ENCODE data around the gene ERICH2. TPM values are rescaled to one million over a fixed set of nuclear protein-coding genes. Genes with fewer than 3 reads are reported as not detected.

The ERICH2 gene
- total RNA-seq, 2 donors from 2014 or later: 9.6 to 18.3 TPM

DNA sequence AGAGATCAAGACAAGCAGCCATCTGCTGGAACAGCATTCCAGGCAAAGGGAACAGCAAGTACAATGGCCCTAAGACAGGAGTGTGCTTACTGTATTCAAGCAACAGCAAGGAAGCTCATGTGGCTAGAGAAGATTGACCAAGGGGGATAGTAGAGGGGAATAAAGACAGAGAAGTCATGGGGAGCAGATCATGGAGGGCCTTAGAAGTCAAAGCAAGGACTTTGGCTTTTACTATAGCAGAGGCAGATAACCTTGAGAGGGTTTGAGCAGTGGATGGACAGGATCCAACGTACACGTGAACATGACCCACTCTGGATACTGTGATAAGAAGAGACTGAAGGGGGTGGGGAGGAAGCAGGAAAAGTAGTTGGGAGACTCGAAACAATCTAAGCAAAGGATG is 28.2 kb upstream of the ERICH2 start:
- no peaks in the 10 kb centered on the region for H3K36me3 ChIP-seq (ENCODE audit: control insufficient read depth, insufficient read depth, low read length)
- no peak overlapping the region for H3K9ac ChIP-seq (ENCODE audit: extremely low read depth, low read length, poor library complexity, severe bottlenecking)
- no peak overlapping the region for H3K27ac Mint-ChIP-seq
- DNase-seq: no peak
- H3K9me3 ChIP-seq (ENCODE audit: control insufficient read depth, low read length): peaks cover 8% of the 10 kb centered on the region
- 96% methylated on average over 3 of the region's 3 CpGs for WGBS, 2 experiments (ENCODE audit: insufficient coverage in 1 of 2, insufficient read length in 1 of 2)
- H3K4me3 ChIP-seq (ENCODE audit: low read length): no peak overlapping the region
- H3K4me1 Mint-ChIP-seq: peaks cover 11% of the 10 kb centered on the region
- no peak overlapping the region for H3K4me3 Mint-ChIP-seq
- TF ChIP-seq, protein P1, sequence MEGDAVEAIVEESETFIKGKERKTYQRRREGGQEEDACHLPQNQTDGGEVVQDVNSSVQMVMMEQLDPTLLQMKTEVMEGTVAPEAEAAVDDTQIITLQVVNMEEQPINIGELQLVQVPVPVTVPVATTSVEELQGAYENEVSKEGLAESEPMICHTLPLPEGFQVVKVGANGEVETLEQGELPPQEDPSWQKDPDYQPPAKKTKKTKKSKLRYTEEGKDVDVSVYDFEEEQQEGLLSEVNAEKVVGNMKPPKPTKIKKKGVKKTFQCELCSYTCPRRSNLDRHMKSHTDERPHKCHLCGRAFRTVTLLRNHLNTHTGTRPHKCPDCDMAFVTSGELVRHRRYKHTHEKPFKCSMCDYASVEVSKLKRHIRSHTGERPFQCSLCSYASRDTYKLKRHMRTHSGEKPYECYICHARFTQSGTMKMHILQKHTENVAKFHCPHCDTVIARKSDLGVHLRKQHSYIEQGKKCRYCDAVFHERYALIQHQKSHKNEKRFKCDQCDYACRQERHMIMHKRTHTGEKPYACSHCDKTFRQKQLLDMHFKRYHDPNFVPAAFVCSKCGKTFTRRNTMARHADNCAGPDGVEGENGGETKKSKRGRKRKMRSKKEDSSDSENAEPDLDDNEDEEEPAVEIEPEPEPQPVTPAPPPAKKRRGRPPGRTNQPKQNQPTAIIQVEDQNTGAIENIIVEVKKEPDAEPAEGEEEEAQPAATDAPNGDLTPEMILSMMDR (conservative IDR thresholded peaks at IDR 0.05): no peak
- H3K27me3 Mint-ChIP-seq (ENCODE audit: insufficient read depth): no peaks in the 10 kb centered on the region
- H3K36me3 Mint-ChIP-seq (ENCODE audit: low read depth): peaks cover 17% of the 10 kb centered on the region
- no peaks in the 10 kb centered on the region for H3K4me1 ChIP-seq (ENCODE audit: control insufficient read depth, insufficient read depth, low read length)
- H3K9me3 Mint-ChIP-seq: peaks cover 9% of the 10 kb centered on the region
- H3K27ac ChIP-seq (ENCODE audit: low read depth, low read length): no peak overlapping the region
- no peaks in the 10 kb centered on the region for H3K27me3 ChIP-seq (ENCODE audit: control insufficient read depth, insufficient read depth, low read length, poor library complexity, severe bottlenecking)

DNA sequence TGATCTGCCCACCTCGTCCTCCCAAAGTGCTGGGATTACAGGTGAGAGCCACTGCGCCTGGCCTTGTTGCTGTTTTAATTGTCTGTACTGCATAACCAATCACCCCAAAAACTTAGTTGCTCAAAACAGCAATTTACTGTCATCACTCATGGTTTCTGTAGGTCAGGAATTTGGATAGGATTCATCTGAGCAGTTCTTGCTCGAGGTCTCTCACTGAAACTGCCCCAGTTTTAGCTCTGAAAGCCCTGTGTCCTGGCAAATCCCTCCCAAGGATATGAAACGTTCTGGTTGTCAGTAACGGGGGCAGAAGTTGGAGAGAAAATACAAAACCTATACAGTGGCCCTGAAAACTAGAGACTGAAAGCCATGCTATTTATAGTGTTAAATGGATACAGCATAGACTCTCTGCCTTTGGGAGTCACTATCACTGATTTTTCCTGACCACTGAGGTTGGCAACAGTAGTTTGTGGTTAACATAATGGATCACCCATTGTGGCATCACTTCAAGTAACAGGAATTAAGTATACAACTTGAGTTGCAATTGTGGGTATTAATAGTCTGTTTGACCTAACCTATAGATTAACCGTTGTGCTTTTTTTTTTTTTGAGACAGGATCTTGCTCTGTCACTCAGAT is 27.2 kb upstream of the ERICH2 start:
- no peaks in the 10 kb centered on the region for H3K36me3 ChIP-seq (ENCODE audit: control insufficient read depth, insufficient read depth, low read length)
- H3K9ac ChIP-seq (ENCODE audit: extremely low read depth, low read length, poor library complexity, severe bottlenecking): no peak overlapping the region
- H3K27ac ChIP-seq (ENCODE audit: low read depth, low read length): no peak overlapping the region
- H3K36me3 Mint-ChIP-seq (ENCODE audit: low read depth): peaks cover 8% of the 10 kb centered on the region
- H3K27me3 ChIP-seq (ENCODE audit: control insufficient read depth, insufficient read depth, low read length, poor library complexity, severe bottlenecking): no peaks in the 10 kb centered on the region
- no peaks in the 10 kb centered on the region for H3K27me3 Mint-ChIP-seq (ENCODE audit: insufficient read depth)
- DNase-seq: no peak
- no peak overlapping the region for H3K4me3 ChIP-seq (ENCODE audit: low read length)
- no peaks in the 10 kb centered on the region for H3K9me3 Mint-ChIP-seq
- H3K27ac Mint-ChIP-seq: no peak overlapping the region
- H3K4me1 ChIP-seq (ENCODE audit: control insufficient read depth, insufficient read depth, low read length): no peaks in the 10 kb centered on the region
- peaks cover 17% of the 10 kb centered on the region for H3K4me1 Mint-ChIP-seq
- TF ChIP-seq, protein P1 (conservative IDR thresholded peaks at IDR 0.05): no peak
- 93 to 98% methylated on average over 4 to 6 of the region's 6 CpGs for WGBS, 2 experiments (ENCODE audit: insufficient coverage in 1 of 2, insufficient read length in 1 of 2)
- no peak overlapping the region for H3K4me3 Mint-ChIP-seq
- no peaks in the 10 kb centered on the region for H3K9me3 ChIP-seq (ENCODE audit: control insufficient read depth, low read length)

DNA sequence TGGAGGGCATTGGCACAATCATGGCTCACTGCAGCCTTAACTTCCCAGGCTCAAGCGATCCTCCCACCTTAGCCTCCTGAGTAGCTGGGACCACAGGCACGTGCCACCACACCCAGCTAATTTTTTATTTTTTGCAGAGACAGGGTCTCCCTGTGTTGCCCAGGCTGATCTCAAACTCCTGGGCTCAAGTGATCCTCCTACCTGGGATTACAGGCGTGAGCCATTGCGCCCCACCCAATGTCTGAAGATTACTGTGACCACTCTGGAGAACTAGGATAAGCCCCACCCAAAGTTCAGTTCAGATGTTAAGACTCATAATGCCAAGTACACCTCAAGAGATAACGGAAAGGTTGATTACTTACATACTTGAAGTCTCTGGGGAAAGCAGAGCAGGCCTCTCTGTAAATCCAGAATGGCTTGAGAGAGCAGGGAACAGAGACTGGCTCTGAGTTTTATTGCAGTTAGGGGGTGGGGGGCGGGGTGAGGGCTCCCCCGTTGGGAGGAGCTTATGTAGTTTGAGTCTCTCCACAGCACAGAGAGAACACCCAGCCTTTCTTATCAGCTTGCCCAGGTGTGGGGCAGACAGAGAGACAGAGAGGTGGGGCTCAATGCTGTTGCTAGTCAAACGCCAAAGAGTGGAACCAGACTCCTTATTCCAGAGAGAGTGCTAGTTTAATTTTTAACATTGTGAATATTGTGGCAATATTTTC is 26.5 kb upstream of the ERICH2 start:
- H3K9ac ChIP-seq (ENCODE audit: extremely low read depth, low read length, poor library complexity, severe bottlenecking): no peak overlapping the region
- TF ChIP-seq, protein P1 (conservative IDR thresholded peaks at IDR 0.05): no peak
- H3K9me3 ChIP-seq (ENCODE audit: control insufficient read depth, low read length): no peaks in the 10 kb centered on the region
- H3K27ac ChIP-seq (ENCODE audit: low read depth, low read length): no peak overlapping the region
- WGBS, 2 experiments (ENCODE audit: insufficient coverage in 1 of 2, insufficient read length in 1 of 2): 86 to 92% methylated on average over 6 to 8 of the region's 8 CpGs
- H3K4me3 ChIP-seq (ENCODE audit: low read length): no peak overlapping the region
- H3K36me3 ChIP-seq (ENCODE audit: control insufficient read depth, insufficient read depth, low read length): no peaks in the 10 kb centered on the region
- Mint-ChIP-seq H3K9me3 (no peaks in the 10 kb centered on the region), H3K27me3 (ENCODE audit: insufficient read depth) (no peaks in the 10 kb centered on the region), H3K4me3 (no peak overlapping the region), H3K27ac (no peak overlapping the region), H3K4me1 (peaks cover 17% of the 10 kb centered on the region), H3K36me3 (ENCODE audit: low read depth) (peaks cover 4% of the 10 kb centered on the region)
- DNase-seq: no peak
- no peaks in the 10 kb centered on the region for H3K27me3 ChIP-seq (ENCODE audit: control insufficient read depth, insufficient read depth, low read length, poor library complexity, severe bottlenecking)
- no peaks in the 10 kb centered on the region for H3K4me1 ChIP-seq (ENCODE audit: control insufficient read depth, insufficient read depth, low read length)

All from endodermal cell (in vitro differentiated cells).